Measurements from ENCODE around the gene WDR76. TPM values are rescaled to one million over a fixed set of nuclear protein-coding genes. Genes with fewer than 3 reads are reported as not detected.
"Not testable (repeated sequence)": the region's sequence is repeated elsewhere in the genome, so short reads cannot be mapped to it uniquely, and the experiment has no call there.

Gene WDR76
- total RNA-seq, 1 donor from 2014 or later, result 0.73 TPM

DNA sequence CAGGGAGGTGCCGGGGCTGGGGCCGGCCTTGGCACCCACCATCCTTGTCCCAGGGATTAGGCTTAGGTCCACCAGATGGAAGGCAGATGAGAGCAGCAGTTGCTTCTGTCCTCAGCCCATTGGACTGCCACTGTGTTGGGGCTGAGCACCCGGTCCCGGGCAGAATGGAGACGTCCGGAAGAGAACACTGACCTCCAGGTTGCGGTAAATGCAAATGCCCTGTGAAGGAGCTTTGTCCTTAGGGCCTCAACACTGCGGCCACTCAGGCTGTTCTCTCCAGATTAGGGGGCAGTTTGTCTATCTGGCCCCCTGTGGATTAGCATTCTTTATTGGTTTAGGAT is 26.9 kb upstream of the WDR76 start, which contains the start of gene SERINC4:
Gene SERINC4 (minus strand): TSS at position 276 of the 341 bp plus-strand sequence. CDS start 234 bp downstream, at position 42.
- FAIRE-seq, result no peak
- peak within 1 kb of the TSS; percentile 99 for H3K27ac Mint-ChIP-seq (ENCODE audit: unreplicated experiment)
- Histone ChIP-seq H3K36me3 (ENCODE audit: insufficient read depth, low read length) (peaks cover 35% of the 10 kb centered on the region), H2AFZ (ENCODE audit: low read depth, low read length) (peak within 1 kb of the TSS; percentile 78), H3K9ac (ENCODE audit: low read length) (peak within 1 kb of the TSS; percentile 95), H3K4me2 (ENCODE audit: low read length) (peak within 1 kb of the TSS; percentile 96), H3K9me3 (ENCODE audit: insufficient read depth, low read depth, low read length) (no peaks in the 10 kb centered on the region), H3K27ac (ENCODE audit: low read depth, low read length) (peak within 1 kb of the TSS; percentile 71), H3K4me1 (ENCODE audit: insufficient read depth, low read length) (peaks cover 19% of the 10 kb centered on the region), H4K20me1 (ENCODE audit: insufficient read depth, low read length) (peaks cover 29% of the 10 kb centered on the region), H3K4me3 (ENCODE audit: insufficient read depth, low read depth, low read length) (peak within 1 kb of the TSS; percentile 100), H3K79me2 (ENCODE audit: insufficient read depth, low read length) (peaks cover 26% of the 10 kb centered on the region), H3K27me3 (ENCODE audit: insufficient read depth, low read length) (no peaks in the 10 kb centered on the region)
- H3K36me3 Mint-ChIP-seq (ENCODE audit: low read depth, unreplicated experiment), result peaks cover 28% of the 10 kb centered on the region
- H3K4me3 Mint-ChIP-seq (ENCODE audit: unreplicated experiment), result peak within 1 kb of the TSS; percentile 100
- H3K4me1 Mint-ChIP-seq (ENCODE audit: low read depth, unreplicated experiment), result peaks cover 49% of the 10 kb centered on the region
- no peaks in the 10 kb centered on the region for H3K27me3 Mint-ChIP-seq (ENCODE audit: low read depth, unreplicated experiment)
- no peak for TF ChIP-seq EZH2 (IDR thresholded peaks at IDR 0.05; ENCODE audit: insufficient read depth, low read length)
- TF ChIP-seq, protein P1, sequence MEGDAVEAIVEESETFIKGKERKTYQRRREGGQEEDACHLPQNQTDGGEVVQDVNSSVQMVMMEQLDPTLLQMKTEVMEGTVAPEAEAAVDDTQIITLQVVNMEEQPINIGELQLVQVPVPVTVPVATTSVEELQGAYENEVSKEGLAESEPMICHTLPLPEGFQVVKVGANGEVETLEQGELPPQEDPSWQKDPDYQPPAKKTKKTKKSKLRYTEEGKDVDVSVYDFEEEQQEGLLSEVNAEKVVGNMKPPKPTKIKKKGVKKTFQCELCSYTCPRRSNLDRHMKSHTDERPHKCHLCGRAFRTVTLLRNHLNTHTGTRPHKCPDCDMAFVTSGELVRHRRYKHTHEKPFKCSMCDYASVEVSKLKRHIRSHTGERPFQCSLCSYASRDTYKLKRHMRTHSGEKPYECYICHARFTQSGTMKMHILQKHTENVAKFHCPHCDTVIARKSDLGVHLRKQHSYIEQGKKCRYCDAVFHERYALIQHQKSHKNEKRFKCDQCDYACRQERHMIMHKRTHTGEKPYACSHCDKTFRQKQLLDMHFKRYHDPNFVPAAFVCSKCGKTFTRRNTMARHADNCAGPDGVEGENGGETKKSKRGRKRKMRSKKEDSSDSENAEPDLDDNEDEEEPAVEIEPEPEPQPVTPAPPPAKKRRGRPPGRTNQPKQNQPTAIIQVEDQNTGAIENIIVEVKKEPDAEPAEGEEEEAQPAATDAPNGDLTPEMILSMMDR (IDR thresholded peaks at IDR 0.05; ENCODE audit: insufficient read depth, low read depth, low read length), result no peak
- DNase-seq (ENCODE audit: low read depth), result no peak
- peaks cover 2% of the 10 kb centered on the region for H3K9me3 Mint-ChIP-seq (ENCODE audit: unreplicated experiment)

DNA sequence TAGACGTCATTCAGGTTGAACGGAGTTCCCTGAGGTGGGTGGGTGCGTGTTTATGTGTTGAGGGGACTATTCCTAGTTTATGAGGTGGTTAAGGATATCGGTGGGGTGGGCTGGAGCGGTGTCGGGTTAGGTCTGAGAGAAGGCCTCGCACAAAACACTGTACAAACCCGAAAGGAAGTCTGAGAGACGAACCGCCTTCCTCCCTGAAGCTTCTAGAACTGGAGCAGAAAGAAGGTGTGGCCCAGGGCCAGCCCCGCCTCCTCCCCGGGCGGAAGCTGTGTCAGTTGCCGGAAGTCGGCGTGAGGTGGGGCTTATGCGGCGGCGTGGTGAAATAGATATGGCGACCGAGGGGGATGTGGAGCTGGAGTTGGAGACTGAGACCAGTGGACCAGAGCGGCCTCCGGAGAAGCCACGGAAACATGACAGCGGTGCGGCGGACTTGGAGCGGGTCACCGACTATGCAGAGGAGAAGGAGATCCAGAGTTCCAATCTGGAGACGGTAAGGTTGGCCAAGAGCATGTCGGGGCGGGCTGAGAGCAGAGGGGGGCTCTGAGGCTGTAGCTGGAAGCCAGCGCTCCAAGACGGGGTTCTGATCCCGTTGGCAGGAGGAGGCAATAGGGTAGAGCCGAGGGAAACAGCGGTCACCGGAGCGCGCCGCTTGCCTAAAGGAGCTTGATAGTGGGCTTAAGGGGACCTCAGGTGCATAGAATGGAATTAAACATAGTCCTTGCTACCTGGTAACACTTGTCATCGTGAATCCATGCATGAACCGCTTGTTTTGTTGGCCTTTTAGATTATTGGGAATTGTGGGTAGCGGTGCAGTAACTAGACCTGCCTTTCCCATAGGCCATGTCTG is 26.3 kb upstream of the WDR76 start, which contains the start of gene HYPK:
Gene HYPK (plus strand): TSS at position 314 of the 856 bp plus-strand sequence. CDS start 24 bp downstream, at position 338.
- Histone ChIP-seq H3K36me3 (ENCODE audit: insufficient read depth, low read length) (peaks cover 34% of the 10 kb centered on the region), H3K27ac (ENCODE audit: low read depth, low read length) (peak within 1 kb of the TSS; percentile 71)
- peak; percentile 74 for DNase-seq (ENCODE audit: low read depth)

DNA sequence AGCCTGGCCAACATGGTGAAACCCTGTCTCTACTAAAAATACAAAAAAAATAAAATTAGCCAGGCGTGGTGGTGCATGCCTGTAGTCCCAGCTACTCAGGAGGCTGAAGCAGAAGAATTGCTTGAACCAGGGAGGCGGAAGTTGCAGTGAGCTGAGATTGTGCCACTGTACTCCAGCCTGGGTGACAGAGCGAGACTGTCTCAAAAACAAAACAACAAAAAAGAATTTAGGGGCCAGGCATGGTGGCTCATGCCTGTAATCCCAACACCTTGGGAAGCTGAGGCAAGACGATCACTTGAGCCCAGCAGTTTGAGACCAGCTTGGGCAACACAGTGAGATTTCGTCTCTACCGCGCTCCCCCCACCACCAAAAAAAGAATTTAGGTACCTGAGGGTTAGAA is 24.1 kb upstream of the WDR76 start:
- Mint-ChIP-seq H3K4me1 (ENCODE audit: low read depth, unreplicated experiment) (peaks cover 24% of the 10 kb centered on the region), H3K36me3 (ENCODE audit: low read depth, unreplicated experiment) (peaks cover 22% of the 10 kb centered on the region)
- not testable (repeated sequence) for H3K27ac Mint-ChIP-seq (ENCODE audit: unreplicated experiment); DNase-seq (ENCODE audit: low read depth); H3K4me3 ChIP-seq (ENCODE audit: insufficient read depth, low read depth, low read length); H3K9me3 ChIP-seq (ENCODE audit: insufficient read depth, low read depth, low read length); H4K20me1 ChIP-seq (ENCODE audit: insufficient read depth, low read length); H2AFZ ChIP-seq (ENCODE audit: low read depth, low read length); H3K4me2 ChIP-seq (ENCODE audit: low read length); H3K9ac ChIP-seq (ENCODE audit: low read length); H3K27me3 Mint-ChIP-seq (ENCODE audit: low read depth, unreplicated experiment); H3K9me3 Mint-ChIP-seq (ENCODE audit: unreplicated experiment); FAIRE-seq; H3K27me3 ChIP-seq (ENCODE audit: insufficient read depth, low read length); H3K4me3 Mint-ChIP-seq (ENCODE audit: unreplicated experiment); H3K27ac ChIP-seq (ENCODE audit: low read depth, low read length)
- peaks cover 18% of the 10 kb centered on the region for H3K79me2 ChIP-seq (ENCODE audit: insufficient read depth, low read length)
- H3K36me3 ChIP-seq (ENCODE audit: insufficient read depth, low read length), result peaks cover 36% of the 10 kb centered on the region
- H3K4me1 ChIP-seq (ENCODE audit: insufficient read depth, low read length), result peaks cover 12% of the 10 kb centered on the region

More for the DNA sequence above, 26.3 kb upstream of the WDR76 start, which contains the start of gene HYPK:
- Histone ChIP-seq H3K9ac (ENCODE audit: low read length) (peak within 1 kb of the TSS; percentile 95), H3K27me3 (ENCODE audit: insufficient read depth, low read length) (no peaks in the 10 kb centered on the region), H2AFZ (ENCODE audit: low read depth, low read length) (peak within 1 kb of the TSS; percentile 78), H4K20me1 (ENCODE audit: insufficient read depth, low read length) (peaks cover 23% of the 10 kb centered on the region), H3K4me3 (ENCODE audit: insufficient read depth, low read depth, low read length) (peak within 1 kb of the TSS; percentile 100), H3K9me3 (ENCODE audit: insufficient read depth, low read depth, low read length) (no peaks in the 10 kb centered on the region), H3K79me2 (ENCODE audit: insufficient read depth, low read length) (peaks cover 20% of the 10 kb centered on the region), H3K4me2 (ENCODE audit: low read length) (peak within 1 kb of the TSS; percentile 96), H3K4me1 (ENCODE audit: insufficient read depth, low read length) (peaks cover 19% of the 10 kb centered on the region)
- H3K27ac Mint-ChIP-seq (ENCODE audit: unreplicated experiment), result peak within 1 kb of the TSS; percentile 99
- peaks cover 43% of the 10 kb centered on the region for H3K4me1 Mint-ChIP-seq (ENCODE audit: low read depth, unreplicated experiment)
- peaks cover 23% of the 10 kb centered on the region for H3K36me3 Mint-ChIP-seq (ENCODE audit: low read depth, unreplicated experiment)
- no peaks in the 10 kb centered on the region for H3K27me3 Mint-ChIP-seq (ENCODE audit: low read depth, unreplicated experiment)
- peaks cover 2% of the 10 kb centered on the region for H3K9me3 Mint-ChIP-seq (ENCODE audit: unreplicated experiment)
- H3K4me3 Mint-ChIP-seq (ENCODE audit: unreplicated experiment), result peak within 1 kb of the TSS; percentile 100
- no peak for FAIRE-seq
- no peak for TF ChIP-seq EZH2 (IDR thresholded peaks at IDR 0.05; ENCODE audit: insufficient read depth, low read length)
- TF ChIP-seq, protein P1 (IDR thresholded peaks at IDR 0.05; ENCODE audit: insufficient read depth, low read depth, low read length), result no peak
